HG02623 (cell line): Measurements from ENCODE around the gene INPP5D.
"Not testable (repeated sequence)": the region's sequence is repeated elsewhere in the genome, so short reads cannot be mapped to it uniquely, and the experiment has no call there.

ENCODE experiments used
- ATAC-seq: cut with Tn5 transposase; IDR thresholded peaks from one replicate; pipeline ENCODE4 v1.9.1; 2021; ENCODE audit warnings: moderate library complexity; ENCODE audit not compliant: unreplicated experiment

The INPP5D gene

GRCh38 chr2:233090879-233091278 is 30.7 kb downstream of the INPP5D start:
- no peak for ATAC-seq

GRCh38 chr2:233091595-233092375 is 31.6 kb downstream of the INPP5D start:
- no peak for ATAC-seq

- no peak for ATAC-seq
Measured at GRCh38 chr2:233092432-233093165, 32.5 kb downstream of the INPP5D start.

- ATAC-seq, result no peak
Measured at GRCh38 chr2:233093166-233093448, 33.0 kb downstream of the INPP5D start.

GRCh38 chr2:233093721-233094120 is 33.6 kb downstream of the INPP5D start:
- no peak for ATAC-seq

- ATAC-seq, result no peak
Measured at GRCh38 chr2:233094614-233095013, 34.5 kb downstream of the INPP5D start.

GRCh38 chr2:233096006-233096405 is 35.9 kb downstream of the INPP5D start:
- no peak for ATAC-seq

GRCh38 chr2:233098618-233099017 is 38.5 kb downstream of the INPP5D start:
- no peak for ATAC-seq

GRCh38 chr2:233099820-233100191 is 39.7 kb downstream of the INPP5D start:
- ATAC-seq, result not testable (repeated sequence)

- ATAC-seq, result peak; percentile 75
Measured at GRCh38 chr2:233100192-233100998, 40.3 kb downstream of the INPP5D start.

- no peak for ATAC-seq
Measured at GRCh38 chr2:233101141-233101540, 41.0 kb downstream of the INPP5D start.

- ATAC-seq, result no peak
Measured at GRCh38 chr2:233101816-233102215, 41.7 kb downstream of the INPP5D start.

- ATAC-seq, result no peak
Measured at GRCh38 chr2:233105156-233105895, 45.2 kb downstream of the INPP5D start.

- no peak for ATAC-seq
Measured at GRCh38 chr2:233105930-233106329, 45.8 kb downstream of the INPP5D start.

GRCh38 chr2:233107011-233107410 is 46.9 kb downstream of the INPP5D start:
- ATAC-seq, result no peak

- no peak for ATAC-seq
Measured at GRCh38 chr2:233107831-233108300, 47.7 kb downstream of the INPP5D start.

- ATAC-seq, result no peak
Measured at GRCh38 chr2:233108611-233109490, 48.7 kb downstream of the INPP5D start.

GRCh38 chr2:233111427-233111826 is 51.3 kb downstream of the INPP5D start:
- ATAC-seq, result no peak

GRCh38 chr2:233112329-233112728 is 52.2 kb downstream of the INPP5D start:
- ATAC-seq, result no peak
